NCI-H2107 (cell line): ENCODE results near the gene CPN2.

Experiments
- DNase-seq: peaks from one replicate; lab custom pipeline; 2025; lab: John Stamatoyannopoulos, UW

The CPN2 gene

DNA sequence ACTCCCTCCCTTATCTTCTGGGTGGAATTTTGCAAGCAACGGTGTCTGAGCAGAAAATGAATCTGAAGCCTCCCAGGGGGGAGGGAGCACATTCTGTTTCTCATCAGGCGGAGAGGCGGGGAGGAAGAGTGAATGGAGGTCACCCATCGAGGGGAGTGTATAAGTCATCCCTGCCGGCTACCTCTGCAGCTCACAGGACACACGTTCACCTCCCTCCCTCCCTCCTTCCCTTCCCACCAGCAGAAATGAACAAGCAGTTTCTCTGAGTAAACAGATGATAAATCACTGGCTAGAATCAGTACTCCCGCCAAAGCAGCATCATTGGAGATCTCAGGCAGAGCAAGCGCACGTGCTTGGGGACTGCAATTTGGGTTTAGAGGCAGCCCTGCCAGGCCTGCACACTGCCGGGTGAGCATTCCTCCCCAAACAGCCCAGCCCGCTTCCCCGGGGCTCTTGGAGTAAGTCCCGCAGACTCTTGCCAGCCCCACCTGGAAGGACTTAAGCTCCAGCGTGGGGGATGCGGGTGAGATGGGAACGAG is 38.3 kb downstream of the CPN2 start:
- no peak for DNase-seq

DNA sequence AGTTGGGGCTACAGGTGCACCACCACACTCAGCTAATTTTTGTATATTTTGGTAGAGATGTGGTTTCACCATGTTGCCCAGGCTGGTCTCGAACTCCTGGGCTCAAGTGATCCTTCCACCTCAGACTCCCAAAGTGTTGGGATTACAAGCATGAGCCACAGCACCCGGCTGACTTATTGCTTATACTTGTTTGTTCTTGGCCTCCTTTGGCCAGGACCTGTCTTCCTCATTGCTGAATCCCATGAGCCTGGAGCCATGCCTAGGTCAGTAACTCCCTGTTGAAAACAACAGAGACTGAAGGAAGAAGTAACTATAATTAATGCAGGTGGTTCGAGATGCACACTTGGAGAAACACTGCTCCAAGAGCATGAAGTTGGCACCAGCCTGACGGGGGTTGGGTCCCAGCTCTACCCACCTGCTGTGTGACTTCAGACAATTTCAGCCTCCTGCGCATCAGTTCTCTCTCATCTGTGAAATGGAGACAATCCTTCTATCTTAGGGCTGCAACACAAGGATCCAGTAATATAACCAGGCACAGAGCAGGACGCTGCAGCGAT is 38.9 kb downstream of the CPN2 start:
- no peak for DNase-seq

DNA sequence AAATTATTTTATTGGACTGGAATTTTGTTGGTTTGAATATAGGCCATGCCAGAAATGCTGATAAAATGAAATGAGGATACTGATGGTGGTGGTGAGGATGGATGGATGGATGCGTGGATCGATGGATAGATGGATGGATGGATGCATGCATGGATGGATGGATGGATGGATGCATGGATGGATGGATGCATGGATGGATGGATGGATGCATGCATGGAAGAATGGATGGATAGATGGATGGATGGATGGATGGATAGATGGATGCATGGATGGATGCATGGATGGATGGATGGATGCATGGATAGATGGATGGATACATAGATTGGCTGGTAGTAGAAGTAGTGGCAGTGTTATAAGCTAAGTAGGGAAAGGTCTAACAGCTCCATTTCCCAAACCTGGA is 40.1 kb downstream of the CPN2 start:
- DNase-seq, result no peak

DNA sequence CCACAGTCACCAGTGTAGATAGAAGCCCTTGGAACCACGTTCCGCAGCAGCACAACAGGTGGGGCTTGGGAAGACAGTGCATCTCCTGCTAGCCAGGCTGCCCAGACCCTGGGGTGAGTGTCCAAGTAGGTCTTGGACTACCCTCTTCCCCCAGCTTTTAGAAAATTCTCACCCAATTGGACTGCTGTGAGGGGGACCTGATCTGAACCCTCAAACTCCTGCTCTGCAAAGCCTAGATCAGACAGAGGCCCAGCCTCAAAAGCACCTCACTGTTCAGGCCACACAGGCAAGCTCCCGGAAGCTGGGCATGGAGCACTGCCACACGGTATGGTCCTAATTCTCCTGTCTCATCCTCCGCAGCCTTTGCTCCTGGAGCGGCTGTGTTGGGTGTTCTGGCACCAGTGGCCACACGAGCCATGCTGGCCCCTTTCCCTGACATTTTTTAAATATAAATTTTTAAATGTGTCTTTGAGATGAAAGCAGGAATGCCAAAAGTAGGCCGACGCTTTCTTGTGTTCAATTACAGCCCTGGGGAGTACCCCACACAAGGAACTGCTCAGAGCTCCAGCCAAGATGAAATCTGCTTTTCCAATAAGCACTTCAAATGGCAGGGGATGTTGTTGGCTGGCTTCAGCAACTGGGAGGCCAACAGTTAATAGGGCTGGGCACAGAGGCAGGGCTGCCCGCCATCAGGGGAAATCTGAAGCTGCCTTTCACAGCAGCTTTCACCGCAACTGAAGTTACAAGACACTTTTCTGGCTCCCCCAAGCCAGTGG is 40.9 kb downstream of the CPN2 start:
- no peak for DNase-seq

DNA sequence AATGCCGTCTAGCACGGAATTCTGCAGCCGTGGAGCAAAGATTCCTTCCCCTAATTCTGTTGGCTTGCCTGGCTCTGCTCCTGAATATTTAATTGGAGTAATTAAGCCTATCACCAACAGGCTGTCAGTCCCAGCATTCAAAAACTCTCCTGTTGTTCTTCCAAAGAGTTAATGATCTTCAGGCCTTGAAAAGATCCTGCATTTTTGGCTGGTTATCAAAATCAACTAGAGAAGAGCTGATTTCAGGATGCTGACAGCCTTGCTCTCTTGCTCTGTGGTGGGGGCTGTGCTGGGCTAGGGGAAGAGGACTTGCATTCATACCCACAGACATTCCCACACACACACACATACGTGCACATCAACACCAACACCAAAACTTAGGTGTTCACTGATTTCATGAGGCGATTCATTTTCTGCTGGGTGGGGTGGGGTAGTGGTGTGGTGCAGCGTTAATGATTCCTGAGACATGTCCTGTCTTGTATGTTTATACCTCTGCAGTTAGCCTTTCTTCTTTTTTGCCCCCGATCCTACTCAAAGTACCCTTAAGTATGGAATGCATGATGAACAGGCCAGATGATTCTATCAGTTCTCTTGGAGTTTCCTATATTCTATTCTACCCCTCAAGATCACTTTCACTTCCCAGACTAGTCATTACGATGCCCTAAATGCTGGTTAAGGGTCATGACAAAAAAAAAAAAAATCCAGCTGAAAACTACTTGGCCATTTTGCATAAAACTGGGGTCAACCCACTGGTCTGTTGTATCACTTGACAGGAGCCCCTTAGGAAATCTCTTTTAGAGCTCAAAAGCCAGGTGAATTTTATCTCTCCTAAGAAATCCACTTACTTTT is 42.3 kb downstream of the CPN2 start:
- DNase-seq, result no peak

DNA sequence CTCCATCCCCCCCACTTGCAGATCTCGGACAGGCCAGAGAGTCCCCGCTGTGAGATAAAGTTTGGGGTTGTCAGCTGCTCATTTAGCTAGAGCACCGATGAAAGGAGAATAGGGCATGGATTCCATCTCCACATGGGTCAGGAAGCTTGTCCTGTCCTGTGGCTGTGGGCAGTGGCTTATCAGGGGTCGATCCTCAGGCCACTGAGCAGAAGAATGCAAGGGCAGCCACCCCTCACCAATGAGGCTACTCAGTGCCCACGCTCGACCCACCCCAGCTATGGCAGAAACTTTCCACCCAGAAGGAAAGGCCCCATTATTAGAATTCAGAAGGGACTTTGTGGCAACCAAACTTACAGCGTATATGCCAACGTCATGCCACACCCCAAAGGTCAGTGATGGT is 43.3 kb downstream of the CPN2 start:
- DNase-seq, result no peak

DNA sequence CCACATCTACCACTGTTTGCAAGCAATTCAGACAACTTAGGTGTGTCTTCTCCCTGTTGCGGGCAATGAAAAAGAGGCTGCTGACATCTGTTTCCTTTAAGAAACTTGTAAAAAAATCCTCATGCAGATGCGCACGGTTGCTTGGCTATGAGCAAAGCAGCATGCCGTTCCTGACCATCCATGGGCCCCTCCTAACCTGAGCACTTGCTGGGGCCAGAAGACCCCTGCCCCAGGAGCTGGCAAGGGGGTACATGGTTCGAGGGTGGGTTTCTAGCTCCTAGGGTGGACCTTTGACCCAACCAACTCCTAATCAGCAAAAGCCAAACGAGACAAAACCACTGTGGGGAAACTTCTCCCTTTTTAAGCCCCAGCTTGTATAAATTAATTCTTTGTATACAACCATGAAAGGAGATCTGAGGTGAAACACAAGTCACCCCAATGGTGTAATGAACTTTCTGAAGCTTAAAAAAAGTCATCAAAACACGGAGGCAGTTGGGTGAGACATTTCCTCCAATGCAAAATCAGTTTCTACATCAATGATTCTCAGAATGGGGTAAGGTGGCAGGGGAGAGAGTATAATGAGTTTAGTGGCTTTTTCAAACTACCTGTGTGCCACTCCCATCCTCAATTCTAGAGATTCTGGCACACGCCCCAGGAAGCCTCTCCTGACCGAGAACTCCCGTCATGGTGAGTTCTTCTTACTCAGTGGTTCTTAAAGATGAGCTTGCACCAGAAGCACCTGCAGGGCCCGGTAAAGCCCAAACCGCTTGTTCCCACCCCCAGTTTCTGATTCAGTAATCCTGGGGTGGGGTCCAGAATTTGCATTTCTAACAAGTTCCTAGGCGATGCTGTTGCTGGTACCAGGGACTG is 44.1 kb downstream of the CPN2 start:
- no peak for DNase-seq

DNA sequence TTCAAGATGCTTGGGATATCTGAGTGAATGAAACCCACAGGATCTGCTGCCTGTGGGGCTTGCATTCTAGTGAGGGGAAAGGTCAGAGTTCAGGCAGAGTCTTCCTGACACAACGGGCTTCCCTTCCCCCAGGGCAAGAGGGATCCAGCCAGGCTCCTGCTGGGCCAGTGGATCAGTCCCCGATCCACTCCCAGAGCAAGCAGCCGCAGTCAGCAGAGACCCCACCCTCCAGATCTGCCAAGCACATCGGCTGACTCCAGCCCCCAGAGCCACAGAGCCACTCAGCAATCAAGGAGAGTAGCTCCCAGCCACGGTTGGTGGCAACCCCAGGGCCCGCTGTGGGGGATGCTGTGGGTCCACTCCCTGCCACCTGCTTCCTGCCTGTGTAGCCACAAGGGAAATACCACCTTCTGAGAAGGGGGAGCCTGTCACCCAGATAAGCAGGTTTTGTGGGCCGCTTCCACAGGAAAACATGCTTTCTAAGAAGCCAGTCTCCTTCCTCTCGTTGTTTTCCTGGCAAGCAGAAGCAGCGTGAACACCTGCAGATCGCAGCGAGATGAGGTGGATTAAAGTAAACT is 44.9 kb downstream of the CPN2 start:
- peak; percentile 46 for DNase-seq

DNA sequence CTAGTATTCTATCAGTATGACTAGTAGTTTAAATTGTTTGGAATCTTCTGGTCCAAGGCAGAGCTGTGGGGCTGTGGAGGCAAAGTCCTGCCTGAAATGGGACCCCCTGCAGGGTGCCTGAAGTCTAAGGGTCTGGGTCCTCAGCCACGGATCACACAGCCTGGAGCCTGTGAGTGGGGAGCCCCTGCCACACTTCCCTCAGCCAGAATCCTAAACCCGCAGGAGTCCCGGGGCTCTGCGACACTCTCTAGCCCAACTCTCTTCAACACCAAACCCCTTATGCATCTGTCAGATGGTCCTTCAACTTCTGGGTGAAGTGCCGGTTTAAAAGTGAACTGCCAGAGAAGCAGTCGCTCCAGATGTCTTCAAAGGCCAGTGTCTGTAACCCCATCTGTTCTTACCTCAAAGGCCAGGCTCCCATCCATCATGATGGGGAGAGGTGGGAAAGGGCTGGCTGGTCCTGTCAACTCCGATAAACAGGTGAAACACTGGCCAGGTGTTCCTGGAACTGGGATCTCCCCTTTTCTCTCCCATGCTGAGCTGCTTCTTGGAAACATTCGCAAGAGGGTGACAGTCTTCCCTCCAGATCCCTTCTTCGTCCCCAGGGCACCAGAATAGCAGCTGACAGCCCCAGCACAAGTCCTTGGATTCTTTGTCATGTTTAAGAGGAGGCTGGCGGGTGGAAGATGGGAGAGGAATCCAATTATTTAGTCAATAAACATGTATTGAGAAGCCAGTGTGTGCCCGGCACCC is 45.6 kb downstream of the CPN2 start:
- no peak for DNase-seq

DNA sequence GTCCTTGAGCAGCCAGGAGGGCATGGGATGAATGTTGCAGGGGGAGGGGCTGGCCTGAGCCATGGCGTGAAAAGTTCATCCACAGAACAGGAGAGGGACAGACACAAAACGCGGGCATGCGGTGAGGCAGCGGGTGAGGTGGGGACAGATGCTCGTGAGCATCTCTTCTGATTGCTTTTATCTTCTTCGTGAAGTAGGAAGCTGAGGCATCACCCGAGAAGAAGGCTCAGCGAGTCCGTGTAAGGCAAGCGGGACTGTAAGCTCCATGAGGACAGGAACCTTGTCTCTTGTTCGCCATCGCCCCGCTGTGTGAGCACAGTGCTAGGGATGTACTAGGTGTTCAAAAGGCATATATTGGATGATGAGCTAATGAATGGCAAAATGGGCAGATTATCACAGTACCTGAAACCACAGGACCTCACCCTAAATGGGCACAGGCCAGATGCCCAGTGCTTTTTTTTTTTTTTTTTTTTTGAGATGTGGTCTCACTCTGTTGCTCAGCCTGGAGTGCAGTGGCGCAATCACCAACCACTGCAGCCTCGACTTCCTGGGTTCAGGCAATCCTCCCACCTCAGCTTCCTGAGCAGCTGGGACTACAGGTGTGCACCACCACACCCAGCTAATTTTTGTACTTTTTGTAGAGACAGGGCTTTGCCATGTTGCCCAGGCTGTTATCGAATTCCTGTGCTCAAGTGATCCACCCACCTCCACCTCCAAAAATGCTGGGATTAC is 46.8 kb downstream of the CPN2 start:
- no peak for DNase-seq

DNA sequence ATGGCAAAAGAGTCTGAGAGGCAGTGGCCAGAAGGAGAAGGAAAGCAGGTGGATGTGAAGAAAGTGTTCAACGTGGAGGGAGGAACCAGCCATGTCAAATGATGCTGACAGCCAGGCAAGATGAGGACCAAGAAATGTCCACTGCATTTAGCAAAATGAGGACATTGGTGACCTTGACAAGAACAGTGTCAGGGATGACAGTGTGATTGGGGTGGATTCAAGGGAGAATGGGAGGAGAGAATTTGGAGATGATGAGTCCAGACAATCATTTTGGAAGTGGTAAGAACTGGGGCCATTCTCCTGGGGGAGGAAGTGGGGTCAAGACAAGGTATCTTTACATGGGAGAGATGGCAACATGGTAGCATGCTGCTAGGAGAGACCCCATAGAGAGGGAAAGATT is 47.4 kb downstream of the CPN2 start:
- no peak for DNase-seq

DNA sequence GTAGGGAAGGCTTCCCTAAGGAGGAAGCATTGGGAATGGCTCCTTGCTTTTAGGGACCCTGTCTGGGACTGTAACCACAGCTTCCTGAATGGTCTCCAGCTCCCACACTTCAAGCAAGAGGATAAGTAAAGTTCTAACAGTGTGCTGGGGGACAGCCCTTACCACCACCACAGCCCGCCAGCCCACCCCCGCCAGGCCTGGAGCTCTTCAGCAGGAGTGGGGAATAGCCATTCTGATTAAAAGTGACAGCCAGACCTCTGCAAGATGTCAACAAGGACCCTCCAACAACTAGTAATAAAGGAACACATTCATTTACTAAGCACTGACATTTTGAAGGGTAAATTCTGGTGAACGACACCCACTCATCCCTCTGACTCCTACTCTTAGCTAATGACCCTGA is 49.4 kb downstream of the CPN2 start:
- DNase-seq, result no peak

DNA sequence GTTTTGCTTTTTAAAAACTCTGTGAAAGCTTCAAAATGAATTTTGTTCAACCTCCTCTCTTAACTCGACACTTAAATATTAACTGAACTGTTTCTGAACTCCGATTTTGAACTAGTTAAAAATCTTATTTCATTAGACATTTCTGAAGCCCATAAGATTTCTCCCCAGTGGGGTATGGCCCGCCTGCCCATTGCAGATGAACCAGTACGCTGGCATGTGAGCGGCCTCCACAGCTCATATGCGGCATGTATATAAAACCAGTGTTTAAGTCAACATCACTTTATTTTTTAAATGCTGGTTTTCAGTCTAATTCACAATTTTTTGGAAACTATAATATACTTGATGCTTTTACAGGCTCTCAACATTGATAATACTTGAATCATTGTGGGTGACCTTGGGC is 50.2 kb downstream of the CPN2 start:
- DNase-seq, result no peak

DNA sequence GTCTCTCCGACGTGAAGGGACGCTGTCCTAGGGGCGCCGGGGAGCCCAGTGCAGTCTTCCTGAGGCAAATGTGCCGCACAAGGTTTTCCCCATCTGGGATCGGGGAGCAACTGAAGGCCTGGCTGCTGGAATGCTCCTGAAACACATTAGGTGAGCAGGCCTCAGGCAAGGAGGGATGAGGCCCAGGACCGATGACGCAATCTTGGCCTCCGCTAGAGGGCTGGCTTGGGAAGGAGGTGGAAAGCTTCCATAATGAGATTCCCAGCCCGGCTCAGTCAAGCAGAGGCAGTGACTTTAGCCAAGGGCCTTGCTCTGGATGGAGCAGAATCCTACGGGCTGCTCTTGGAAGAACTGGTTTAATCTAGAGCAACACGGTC is 50.8 kb downstream of the CPN2 start:
- DNase-seq, result no peak

DNA sequence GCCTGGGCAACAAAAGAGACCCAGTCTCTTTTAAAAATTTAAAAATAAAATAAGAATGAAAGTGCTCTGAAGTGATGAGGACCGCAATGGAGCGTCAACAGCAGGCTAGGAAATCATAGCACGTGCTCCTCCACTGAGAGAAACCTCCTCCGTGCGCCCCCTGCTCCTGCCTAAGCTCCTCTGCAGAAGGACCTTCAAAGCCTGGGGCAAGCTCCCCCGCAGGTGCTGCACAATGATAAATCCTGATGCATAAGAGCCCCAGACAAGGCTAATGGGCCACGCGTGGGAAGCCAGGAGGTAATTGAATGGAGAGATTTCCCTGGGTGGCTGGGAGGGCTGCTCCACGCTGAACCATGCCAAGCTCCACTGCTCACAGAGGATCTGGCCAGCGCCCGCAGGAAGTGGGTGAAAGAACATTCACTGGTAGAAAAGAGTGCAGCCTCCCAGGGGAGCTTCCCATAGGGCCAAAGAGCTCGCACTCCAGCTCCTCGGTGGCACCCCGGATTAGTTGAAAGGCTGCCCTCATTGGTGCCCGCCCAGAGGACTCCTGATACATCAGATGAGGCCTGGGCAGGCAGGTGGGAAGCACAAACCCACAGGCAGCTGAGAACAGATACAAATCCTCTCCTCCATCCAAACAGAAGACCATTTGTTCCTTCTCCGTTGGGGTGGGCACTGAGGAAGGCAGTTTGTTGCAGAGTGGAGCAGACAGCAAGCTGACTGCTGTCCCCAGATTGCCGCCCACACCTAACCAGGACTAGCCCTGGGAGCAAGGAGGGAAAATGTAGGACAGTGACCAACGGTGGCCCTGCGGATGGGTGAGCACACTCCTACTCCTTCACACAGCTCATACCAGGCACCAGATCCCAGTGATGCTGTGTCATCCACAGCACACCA is 52.5 kb downstream of the CPN2 start:
- DNase-seq, result no peak

DNA sequence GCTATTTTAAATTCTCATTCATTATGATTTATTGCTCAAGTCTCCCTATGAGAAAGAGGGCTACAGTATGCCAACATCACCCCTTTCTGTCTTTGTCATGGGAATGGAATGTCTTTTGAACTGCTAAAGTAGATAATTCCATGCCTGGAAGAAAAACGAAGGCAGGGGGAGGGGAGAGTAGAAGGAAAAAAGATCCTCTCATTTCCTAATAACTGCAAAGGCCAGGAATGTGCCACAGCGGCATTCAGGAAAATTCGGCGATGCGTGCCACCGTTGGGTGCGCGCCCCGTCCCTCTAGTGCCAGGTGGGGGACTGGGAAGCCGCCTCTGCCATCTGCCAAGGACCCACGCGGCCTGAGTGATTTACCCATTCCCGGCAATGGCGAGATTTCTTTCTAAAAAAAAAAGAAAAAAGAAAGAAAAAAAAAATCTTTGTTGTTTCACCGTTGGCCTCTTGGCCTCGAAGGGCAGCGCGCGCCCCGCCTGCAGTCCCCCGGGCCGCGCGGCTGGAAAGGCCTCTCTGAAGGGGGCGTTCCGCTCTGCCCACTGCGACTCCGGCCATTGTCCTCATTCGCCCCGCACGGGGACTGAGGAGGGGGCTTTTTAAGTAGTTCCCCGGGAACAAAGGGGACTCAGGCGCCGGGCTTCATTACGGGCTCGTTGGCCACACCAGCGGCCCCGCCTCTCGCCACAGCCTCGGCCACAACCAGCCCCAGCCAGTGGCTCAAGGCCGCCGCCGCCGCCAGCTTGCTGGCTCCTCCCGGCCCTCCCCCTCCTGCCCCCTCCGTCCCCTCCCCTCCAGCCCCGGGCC is 54.5 kb downstream of the CPN2 start:
- DNase-seq, result no peak

DNA sequence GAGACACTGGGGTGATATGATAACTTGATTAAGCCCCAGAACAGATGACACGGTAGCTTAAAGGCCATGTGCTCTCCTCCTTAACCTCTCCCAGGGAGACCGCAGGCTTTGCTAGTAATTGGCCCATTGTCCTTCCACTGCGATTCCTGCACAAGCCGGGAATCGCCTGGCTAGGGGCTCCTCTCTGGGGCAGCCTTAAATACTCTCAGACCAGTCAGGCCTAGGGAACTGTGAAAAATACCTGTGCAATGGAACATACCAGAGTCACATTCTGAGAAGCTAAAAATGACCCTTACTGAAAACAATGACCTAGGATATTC is 56.3 kb downstream of the CPN2 start:
- no peak for DNase-seq

DNA sequence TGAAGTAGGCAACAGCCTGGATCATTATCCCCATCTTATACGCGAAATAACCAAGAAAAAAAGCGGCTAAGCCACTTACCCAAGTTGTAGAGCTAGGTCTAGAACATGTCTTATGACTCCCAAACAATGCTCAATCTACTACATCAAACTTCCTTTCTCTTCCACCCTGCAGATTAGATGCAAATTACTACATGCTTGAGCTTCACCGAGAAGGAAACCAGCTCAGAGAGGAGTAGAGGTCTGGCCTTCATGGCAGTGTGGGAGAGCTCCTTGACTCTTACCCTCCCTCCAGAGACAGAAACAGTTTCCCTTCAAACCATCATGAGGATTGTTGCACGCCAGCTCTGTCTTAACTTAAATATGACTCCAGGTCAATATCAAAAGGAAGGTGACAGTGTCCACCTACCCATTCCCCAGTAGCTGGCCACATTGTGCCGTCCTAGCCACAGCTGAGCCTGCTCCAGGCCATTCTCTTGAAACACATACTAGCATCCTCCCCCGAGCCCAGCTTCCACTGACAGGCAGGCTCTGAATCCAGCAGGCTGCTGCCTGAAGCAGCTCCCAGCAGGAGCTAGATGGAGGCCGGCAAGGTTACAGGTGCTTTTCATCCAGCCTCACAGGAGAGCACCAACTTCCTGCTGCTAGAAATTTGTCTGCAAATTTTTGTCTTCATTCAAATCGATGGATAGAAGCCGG is 56.8 kb downstream of the CPN2 start:
- DNase-seq, result no peak
